ENCODE data around the gene SLC26A4. TPM values are rescaled to one million over a fixed set of nuclear protein-coding genes. Genes with fewer than 3 reads are reported as not detected.

The SLC26A4 gene
- total and polyA plus RNA-seq, 9 of the 15 experiments (the other 6 are each of a cell fraction or from before 2014, with no cell fraction given), result 0.09 to 1.2 (median 0.33) TPM

DNA sequence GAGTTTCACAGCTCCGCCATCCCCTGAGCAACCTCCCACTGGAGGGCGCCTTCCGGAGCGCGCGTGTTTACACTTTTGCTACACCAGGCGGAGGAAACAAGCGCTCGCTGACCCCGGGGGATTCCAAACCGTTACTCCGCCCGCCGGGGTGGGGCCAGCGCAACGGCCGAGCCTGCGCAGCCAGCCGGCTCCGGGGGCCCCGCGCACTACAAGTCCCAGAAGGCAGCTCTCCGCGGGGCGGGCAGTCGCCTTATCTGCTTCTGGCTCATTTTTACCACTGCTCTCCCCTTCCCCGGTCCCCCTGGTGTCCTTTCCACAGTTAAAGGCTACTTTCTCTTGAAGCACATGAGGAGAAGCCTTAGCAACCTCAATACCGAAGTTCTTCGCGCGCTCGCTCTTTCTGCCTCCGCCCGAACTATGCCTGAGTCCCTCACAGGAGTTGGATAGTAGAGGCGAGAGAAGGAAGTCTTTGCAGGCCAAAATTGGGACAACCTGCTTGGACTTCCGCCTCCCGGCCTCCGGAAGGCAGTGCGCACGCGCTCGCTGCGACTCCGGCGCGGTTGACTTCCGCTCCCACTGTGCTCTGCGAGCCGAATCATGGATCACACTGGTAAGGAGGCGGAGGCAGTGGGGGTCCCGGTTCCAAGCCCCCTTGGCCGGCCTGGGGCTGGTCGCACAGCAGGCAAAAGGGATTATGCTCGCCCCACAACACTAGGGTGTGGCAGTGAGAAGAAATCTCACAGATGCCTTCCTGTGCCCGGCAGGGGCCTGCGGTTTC is 83.1 kb downstream of the SLC26A4 start, which contains the start of gene CBLL1 (continued):
- TF ChIP-seq, protein P1, sequence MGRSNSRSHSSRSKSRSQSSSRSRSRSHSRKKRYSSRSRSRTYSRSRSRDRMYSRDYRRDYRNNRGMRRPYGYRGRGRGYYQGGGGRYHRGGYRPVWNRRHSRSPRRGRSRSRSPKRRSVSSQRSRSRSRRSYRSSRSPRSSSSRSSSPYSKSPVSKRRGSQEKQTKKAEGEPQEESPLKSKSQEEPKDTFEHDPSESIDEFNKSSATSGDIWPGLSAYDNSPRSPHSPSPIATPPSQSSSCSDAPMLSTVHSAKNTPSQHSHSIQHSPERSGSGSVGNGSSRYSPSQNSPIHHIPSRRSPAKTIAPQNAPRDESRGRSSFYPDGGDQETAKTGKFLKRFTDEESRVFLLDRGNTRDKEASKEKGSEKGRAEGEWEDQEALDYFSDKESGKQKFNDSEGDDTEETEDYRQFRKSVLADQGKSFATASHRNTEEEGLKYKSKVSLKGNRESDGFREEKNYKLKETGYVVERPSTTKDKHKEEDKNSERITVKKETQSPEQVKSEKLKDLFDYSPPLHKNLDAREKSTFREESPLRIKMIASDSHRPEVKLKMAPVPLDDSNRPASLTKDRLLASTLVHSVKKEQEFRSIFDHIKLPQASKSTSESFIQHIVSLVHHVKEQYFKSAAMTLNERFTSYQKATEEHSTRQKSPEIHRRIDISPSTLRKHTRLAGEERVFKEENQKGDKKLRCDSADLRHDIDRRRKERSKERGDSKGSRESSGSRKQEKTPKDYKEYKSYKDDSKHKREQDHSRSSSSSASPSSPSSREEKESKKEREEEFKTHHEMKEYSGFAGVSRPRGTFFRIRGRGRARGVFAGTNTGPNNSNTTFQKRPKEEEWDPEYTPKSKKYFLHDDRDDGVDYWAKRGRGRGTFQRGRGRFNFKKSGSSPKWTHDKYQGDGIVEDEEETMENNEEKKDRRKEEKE (IDR thresholded peaks at IDR 0.05; ENCODE audit: borderline replicate concordance in 1 of 2, control insufficient read depth in 1 of 2, low read depth in 2 of 2, low read length in 1 of 2), result peak in 1 of 2 experiments; percentile 36; a peak in 2 of 4 replicates
- TF ChIP-seq ZNF707 (CRISPR knock-in tag; conservative IDR thresholded peaks at IDR 0.05) (no peak), SIN3A (IDR thresholded peaks at IDR 0.05; ENCODE audit: borderline replicate concordance in 2 of 2, control insufficient read depth in 1 of 2, low read depth in 2 of 2, low read length in 2 of 2) (peak; percentile 35 to 84), ZNF76 (CRISPR knock-in tag; IDR thresholded peaks at IDR 0.05; ENCODE audit: borderline replicate concordance) (peak; percentile 46; the same call in 1 of the 2 replicates), ZNF146 (CRISPR knock-in tag; IDR thresholded peaks at IDR 0.05; ENCODE audit: unreplicated experiment) (no peak), CCNT2 (IDR thresholded peaks at IDR 0.05; ENCODE audit: borderline replicate concordance, extremely low read depth, insufficient read length, low read depth, low read length) (peak; percentile 91), HMG20A (CRISPR knock-in tag; conservative IDR thresholded peaks at IDR 0.05) (no peak), POLR2B (IDR thresholded peaks at IDR 0.05; ENCODE audit: low read depth, partially characterized antibody) (peak; percentile 88), EP300 (IDR thresholded peaks at IDR 0.05; ENCODE audit: low read length) (peak; percentile 78; the same call in 1 of the 2 replicates), KLF13 (tag; IDR thresholded peaks at IDR 0.05; ENCODE audit: borderline replicate concordance, low read depth) (no peak), ZNF589 (CRISPR knock-in tag; IDR thresholded peaks at IDR 0.05; ENCODE audit: low read depth) (no peak; the same call in 1 of the 2 replicates), SNIP1 (IDR thresholded peaks at IDR 0.05; ENCODE audit: low read depth) (no peak), IFI16 (CRISPR knock-in tag; IDR thresholded peaks at IDR 0.05) (no peak)
- TF ChIP-seq, protein P2, sequence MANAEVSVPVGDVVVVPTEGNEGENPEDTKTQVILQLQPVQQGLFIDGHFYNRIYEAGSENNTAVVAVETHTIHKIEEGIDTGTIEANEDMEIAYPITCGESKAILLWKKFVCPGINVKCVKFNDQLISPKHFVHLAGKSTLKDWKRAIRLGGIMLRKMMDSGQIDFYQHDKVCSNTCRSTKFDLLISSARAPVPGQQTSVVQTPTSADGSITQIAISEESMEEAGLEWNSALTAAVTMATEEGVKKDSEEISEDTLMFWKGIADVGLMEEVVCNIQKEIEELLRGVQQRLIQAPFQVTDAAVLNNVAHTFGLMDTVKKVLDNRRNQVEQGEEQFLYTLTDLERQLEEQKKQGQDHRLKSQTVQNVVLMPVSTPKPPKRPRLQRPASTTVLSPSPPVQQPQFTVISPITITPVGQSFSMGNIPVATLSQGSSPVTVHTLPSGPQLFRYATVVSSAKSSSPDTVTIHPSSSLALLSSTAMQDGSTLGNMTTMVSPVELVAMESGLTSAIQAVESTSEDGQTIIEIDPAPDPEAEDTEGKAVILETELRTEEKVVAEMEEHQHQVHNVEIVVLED (CRISPR knock-in tag; IDR thresholded peaks at IDR 0.05), result peak; percentile 75
- TF ChIP-seq, protein P3, sequence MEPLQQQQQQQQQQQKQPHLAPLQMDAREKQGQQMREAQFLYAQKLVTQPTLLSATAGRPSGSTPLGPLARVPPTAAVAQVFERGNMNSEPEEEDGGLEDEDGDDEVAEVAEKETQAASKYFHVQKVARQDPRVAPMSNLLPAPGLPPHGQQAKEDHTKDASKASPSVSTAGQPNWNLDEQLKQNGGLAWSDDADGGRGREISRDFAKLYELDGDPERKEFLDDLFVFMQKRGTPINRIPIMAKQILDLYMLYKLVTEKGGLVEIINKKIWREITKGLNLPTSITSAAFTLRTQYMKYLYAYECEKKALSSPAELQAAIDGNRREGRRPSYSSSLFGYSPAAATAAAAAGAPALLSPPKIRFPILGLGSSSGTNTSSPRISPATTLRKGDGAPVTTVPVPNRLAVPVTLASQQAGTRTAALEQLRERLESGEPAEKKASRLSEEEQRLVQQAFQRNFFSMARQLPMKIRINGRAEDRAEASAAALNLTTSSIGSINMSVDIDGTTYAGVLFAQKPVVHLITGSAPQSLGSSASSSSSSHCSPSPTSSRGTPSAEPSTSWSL (CRISPR knock-in tag; IDR thresholded peaks at IDR 0.05; ENCODE audit: borderline replicate concordance), result no peak
- TF ChIP-seq, protein P4, sequence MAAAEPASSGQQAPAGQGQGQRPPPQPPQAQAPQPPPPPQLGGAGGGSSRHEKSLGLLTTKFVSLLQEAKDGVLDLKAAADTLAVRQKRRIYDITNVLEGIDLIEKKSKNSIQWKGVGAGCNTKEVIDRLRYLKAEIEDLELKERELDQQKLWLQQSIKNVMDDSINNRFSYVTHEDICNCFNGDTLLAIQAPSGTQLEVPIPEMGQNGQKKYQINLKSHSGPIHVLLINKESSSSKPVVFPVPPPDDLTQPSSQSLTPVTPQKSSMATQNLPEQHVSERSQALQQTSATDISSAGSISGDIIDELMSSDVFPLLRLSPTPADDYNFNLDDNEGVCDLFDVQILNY (CRISPR knock-in tag; IDR thresholded peaks at IDR 0.05), result peak; percentile 89; the same call in 1 of the 2 replicates
